ENCODE data around the gene TRAIP.

DNA sequence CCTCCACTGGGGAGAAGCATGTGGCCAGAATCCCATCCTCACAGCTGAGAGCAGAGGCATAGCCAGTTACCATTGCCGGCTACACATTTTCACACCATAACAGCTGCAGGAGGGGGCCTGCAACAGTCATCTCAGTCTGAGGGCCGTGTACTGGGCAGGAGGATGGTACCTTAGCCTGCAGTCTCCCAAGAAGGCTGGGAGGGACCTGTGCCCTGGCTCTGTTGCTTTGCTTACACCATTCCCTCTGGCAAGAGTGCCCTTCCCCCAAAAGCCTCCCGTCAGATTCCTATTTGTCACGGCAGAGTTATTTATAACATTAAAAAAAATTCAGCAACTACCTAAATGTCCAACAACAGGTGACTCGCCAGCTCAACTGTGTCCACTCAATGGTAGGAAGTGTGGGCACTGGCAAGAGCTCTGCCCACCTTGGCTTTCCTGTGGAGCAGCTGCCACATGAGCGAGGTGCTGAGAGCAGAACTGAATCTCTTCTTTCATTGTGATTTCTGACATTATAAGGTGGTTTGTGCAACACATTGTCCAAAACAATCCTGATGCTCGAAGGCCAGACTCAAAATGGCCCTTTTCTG lies 8.9 kb upstream of the TRAIP start:
- TF ChIP-seq, protein P1, sequence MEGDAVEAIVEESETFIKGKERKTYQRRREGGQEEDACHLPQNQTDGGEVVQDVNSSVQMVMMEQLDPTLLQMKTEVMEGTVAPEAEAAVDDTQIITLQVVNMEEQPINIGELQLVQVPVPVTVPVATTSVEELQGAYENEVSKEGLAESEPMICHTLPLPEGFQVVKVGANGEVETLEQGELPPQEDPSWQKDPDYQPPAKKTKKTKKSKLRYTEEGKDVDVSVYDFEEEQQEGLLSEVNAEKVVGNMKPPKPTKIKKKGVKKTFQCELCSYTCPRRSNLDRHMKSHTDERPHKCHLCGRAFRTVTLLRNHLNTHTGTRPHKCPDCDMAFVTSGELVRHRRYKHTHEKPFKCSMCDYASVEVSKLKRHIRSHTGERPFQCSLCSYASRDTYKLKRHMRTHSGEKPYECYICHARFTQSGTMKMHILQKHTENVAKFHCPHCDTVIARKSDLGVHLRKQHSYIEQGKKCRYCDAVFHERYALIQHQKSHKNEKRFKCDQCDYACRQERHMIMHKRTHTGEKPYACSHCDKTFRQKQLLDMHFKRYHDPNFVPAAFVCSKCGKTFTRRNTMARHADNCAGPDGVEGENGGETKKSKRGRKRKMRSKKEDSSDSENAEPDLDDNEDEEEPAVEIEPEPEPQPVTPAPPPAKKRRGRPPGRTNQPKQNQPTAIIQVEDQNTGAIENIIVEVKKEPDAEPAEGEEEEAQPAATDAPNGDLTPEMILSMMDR (conservative IDR thresholded peaks at IDR 0.05), result no peak
- TF ChIP-seq ZFX (IDR thresholded peaks at IDR 0.05), result no peak
